NCI-H2029 (cell line): ENCODE data around the gene GIPC3.
"Not testable (repeated sequence)": the region's sequence is repeated elsewhere in the genome, so short reads cannot be mapped to it uniquely, and the experiment has no call there.

Source experiments
- DNase-seq: peaks from one replicate; lab custom pipeline; 2025; lab: John Stamatoyannopoulos, UW

Gene GIPC3

GRCh38 chr19:3618811-3619630, 33.7 kb downstream of the GIPC3 start:
- no peak for DNase-seq

DNA sequence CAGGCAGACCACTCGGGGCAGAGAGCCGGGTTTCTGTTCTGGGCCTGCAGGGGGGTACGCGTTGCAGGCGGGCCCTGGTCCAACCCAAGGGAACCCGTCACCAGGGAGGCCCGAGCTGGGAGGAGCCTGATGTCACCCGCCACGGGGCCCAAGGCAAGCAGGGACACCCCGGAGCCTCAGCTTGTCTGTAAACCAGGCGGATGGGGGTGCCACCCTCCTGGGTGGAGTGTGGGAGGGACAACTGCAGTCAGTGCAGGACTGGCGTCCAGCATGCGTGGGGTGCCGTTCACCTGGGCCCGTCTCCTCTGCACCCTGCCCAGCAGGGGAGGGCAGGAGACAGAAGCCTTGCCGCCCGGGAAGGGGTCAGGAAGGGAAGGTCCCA, 34.3 kb downstream of the GIPC3 start:
- no peak for DNase-seq

DNA sequence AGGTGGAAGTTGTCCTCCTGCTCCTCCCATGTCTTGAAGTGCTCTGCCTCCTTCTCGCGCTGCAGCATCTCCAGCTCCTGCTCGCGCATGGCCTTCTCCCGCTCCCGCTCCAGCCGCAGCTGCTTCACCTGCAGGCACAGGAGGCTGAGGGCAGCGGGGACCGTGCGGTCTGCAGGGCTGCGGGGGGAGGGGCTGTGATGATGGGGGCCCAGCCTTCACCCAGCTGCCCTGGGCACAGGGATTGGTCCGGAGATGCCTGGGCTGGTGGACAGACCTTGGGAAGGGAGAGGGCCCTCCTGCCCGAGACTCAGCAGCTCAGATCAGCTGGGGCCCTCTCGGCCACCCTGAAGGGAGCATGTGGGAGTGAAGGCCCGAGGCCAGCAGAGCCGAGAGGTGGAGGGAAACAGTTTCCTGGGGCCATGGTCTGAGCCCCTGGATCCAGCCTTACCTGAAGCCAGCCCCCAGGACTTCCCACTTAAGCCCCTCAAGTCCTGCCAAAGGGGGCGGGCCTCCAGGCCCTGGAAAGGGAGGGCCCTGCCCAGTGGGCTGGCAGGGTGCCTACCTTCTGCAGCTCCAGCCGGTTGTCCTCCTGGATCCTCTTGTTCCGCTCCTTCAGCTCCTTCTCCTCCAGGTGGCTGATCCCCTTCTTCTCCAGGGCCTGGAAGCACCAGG, 35.0 kb downstream of the GIPC3 start:
- DNase-seq = no peak

GRCh38 chr19:3620817-3621547, 35.7 kb downstream of the GIPC3 start:
- DNase-seq = no peak

DNA sequence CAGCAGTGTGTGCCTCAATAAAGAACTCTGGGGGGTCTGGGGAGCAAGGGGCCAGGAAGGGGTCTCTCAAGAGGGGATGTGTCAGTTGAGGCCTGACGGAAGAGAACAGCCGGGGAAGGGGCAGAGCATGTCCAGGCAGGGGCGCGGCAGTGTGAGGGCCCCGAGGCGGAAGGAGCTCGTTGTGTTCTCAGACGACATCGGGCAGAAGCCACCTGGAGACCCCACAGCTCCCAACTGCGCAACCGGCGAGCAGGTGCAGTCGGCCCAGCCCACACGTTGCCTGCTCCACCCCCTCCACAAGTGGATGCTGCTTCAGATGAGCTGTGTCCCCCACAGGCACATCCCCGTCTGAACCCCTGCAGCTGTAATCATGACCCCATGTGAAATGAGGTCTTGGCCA, 36.4 kb downstream of the GIPC3 start:
- no peak for DNase-seq

- no peak for DNase-seq
Observed at GRCh38 chr19:3622224-3622623, 36.9 kb downstream of the GIPC3 start.

DNA sequence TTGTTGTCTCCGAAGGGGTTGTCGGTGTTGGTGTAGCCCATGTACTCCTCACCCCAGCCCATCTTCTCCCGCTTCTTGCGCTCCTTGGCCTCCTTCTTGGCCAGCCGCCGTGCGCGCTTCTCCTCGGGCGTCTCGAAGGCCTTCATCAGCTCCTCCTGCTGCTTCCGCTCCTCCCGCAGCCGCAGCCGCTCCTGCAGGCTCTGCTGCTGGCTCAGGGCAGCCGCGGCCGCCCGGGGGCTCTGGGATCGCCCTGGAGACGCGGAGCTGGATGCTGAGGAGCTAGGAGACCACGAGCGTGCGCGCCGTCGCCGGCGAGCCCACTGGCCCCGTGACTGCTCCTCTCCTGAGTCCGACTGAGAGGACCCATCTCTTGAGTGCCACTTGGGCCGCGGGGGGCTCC, 38.4 kb downstream of the GIPC3 start:
- no peak for DNase-seq

GRCh38 chr19:3625996-3626472, 40.8 kb downstream of the GIPC3 start:
- no peak for DNase-seq

DNA sequence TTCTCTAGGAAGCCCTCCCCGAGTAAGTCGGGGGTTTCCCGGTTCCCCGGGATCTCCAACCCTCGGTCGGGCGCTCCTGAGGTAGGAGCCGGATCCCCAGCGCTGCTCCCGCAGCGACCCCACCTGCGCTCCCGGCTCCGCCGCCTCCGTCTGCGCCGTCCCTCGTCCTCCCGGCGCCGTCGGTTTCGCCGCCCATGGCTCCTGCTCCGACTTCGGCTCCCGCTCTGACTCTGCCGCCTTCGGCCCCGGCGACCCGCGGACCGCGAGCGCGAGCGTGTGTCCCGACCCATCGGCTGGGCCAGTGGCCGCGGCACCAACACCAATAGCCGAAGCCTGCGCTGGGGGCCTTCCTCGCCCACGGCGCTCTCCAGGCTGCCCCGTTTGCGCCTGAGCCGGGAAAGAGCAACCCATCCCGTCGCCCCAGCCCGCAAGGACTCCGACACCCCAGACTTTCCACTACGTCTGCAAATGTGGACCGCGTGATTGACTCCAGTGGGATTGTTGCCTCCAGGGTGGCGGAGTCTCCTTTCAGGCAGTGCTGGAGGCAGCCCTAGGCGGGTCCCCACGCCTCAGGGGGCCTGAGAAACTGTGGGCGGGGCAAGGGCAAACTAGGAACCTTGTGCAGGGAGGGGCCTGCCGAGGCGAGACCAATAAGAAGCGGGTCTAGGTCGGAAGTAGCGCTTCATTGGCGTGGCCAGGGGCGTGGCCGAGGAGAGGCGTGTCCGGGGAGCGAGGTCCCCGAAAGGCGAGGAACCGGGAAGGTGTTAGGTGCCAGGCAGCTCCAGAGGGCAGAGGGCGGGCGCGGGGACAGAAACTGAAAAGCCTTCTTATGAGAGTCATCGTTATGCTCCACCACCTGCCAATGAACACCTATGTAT, 41.4 kb downstream of the GIPC3 start, which contains the start of gene CACTIN:
Gene CACTIN (minus strand): TSS at position 318 of the 878 bp plus-strand sequence. CDS start 28 bp downstream, at position 290.
- peak; percentile 97 for DNase-seq

GRCh38 chr19:3627351-3627723, 42.1 kb downstream of the GIPC3 start:
- no peak for DNase-seq

DNA sequence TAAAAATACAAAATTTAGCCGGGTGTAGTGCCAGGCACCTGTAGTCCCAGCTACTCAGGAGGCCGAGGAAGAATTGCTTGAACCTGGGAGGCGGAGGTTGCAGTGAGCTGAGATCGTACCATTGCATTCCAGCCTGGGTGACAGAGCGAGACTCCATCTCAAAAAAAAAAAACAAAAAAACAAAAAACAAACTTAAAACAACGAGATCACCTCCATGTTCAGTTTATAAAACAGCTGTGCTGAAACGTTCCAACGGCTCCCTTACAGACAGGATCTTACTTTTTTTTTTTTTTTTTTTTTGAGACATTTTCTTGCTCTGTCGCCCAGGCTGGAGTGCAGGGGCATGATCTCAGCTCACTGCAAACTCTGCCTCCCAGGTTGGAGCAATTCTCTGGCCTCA, 43.5 kb downstream of the GIPC3 start:
- not testable (repeated sequence) for DNase-seq

DNA sequence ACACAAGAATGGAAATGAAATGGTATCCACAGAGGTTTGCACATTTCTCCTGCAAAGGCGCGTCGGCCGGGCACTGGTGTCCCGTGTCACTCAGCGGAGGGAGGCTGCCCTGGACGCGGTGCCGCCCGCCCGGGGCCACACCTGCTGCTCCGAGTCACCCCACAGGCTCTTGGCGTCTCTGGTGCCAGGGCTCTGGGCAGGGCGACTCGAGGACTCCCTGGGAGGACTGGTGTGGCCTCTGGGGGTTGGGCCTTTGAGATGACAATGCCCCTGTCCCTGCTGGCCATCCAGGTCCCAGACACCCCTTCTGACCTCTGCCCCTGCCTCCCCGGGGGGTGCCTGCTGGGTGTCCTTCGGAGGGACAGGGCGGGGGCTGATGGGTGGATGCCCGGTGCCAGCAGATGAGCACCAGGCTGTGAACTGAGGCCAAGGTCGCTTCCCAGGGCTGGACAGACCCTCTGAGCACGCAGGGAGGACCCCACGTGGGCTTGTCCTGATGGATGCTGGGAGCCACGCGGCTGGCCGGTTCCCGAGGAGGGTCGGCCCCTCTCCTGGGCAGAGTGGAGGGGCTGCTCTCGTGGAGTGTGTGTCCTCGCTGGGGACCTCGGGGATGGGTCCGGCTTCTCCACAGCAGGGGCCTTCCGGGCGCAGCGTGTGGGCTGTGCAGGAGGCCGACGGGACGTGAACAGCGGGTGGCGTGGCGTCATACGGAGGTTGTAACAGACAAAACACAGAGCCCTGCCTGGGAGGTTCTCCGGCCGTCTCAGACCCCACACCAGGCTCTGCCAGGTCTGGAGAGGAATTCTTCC, 46.0 kb downstream of the GIPC3 start:
- no peak for DNase-seq

DNA sequence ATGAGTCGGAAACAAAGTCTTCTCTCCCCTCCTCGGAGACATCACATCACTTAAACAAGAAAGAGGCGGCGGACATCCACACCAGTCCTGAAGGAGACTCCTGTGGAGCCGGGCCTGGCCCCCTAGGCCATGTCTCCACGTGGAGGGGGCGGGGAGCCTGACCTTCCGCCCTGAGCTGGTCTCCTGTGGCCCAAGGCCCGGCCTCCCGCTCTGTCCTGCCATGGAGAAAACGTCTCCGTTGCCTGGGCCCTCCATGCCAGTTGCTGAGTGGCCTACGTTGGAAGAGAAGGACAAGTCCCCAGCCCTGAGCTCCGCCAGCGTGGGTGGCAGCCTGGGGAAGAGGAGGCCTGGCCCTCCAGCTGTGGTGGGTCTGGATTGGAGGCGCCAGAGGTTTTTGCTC, 46.8 kb downstream of the GIPC3 start:
- no peak for DNase-seq

DNA sequence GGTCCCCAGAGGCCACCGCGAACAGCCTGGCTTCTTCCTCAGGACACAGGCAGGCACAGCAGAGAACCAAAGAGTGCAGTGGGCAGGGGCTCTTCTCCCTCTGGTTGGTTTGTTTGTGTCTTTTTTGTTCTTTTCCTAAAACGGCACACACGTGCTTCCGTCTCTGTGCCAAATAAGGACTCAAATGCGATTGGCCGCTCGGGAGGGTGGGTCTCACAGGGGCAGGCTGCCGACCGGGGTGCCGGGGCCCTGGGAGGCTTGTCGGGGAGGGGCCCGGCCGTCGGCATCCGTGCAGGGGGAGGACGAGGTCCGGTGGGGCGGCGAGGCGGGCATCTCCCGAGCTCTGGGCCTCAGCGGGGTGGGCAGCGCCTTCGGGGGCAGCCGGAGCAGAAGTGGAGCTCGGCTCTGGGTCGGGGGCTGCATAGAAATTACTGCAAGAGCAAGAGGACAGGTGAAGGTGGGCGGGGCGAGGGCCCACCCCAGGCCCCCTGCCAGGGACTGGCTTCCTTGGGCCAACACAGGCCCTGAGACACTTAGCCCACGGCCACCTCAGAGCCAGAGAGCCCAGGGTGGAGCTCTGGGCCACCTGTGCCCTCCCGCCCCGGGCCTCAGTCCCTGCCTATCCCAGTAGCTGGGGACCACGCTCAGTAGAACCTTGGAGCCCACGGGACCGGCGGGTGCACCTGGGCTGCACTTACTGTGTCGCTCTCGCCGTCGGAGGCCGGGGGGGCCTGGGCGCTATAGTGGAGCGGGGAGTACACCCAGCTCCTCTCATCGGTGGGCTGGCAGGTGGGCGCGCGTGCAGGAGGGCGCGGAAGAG, 47.7 kb downstream of the GIPC3 start:
- DNase-seq = no peak

GRCh38 chr19:3633559-3633988, 48.3 kb downstream of the GIPC3 start:
- DNase-seq = no peak

DNA sequence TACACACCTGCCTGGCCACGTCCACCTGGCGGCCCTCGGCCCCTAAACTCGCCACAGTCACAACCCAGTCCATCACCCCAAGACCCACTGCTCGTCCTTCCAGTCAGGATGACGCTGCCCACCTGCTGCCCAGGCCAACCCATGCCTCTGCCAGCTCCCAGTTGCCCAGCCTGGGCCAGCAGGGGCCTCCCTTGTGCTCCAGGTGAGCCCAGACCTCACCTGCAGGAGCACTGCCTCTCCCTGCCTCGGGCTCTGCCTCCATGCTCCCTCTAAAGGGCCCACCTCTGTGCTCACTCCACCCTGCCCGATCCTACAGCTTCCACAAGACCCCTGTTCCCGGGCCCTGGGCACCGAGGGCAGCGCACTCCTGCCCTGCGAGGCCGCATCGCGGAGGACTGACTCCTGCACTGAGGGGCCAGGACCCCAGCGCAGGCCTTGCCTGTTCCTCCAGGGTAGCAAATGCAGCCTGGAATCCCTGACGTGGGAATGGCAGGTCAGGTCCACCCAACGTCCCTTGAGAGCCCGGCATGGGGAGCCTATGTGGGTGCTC, 49.3 kb downstream of the GIPC3 start:
- no peak for DNase-seq

DNA sequence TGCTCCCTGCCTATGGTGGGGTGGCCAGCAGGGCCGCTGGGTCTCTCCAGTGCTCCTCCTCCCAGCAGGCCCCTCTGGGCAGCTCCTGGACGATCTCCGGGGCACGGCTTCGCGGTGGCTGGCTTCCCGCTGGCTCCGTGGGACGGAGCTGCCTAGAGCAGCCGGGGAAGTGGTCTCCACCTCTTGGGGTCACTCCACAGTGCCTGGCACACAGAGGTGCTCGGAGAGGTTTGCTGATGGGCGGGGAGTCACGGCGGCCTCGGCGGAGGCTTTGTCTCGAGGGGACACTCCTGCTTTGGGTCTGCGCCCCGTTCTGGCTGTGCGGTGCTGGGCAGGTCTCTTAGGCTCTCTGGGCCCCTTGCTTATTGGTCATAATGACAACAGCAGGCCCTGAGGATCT, 51.2 kb downstream of the GIPC3 start:
- no peak for DNase-seq

DNA sequence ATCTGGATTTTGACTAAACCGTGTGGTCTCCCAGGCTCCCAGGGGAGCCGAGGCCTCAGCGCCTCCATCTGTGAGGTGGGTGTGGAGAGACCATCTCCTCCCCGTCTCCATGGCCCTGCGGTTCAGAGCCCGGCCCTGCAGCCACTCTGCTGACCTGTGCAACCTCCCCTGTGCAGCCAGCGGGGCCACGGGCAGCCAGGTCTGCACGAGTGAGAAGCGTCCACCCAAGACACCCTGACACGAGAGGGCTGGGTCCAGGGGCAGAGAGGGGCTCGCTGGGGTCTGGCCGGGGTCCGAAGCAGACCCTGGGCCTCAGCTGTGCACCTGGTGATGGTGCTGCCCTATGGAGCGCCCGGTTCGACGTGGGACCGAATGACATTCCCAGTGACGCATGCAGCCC, 51.7 kb downstream of the GIPC3 start:
- DNase-seq = no peak

- no peak for DNase-seq
Observed at GRCh38 chr19:3637621-3638020, 52.3 kb downstream of the GIPC3 start.
